GM12801 (cell line): ENCODE results near the gene ZKSCAN4.

ENCODE experiments used
- CTCF ChIP-seq: IDR thresholded peaks from one replicate; pipeline ENCODE4 v1.5.1; 2011; ENCODE audit warnings: control low read depth; ENCODE audit not compliant: insufficient read length; ENCODE audit errors: extremely low read depth

ZKSCAN4 gene

GRCh38 chr6:28245206-28245941 lies 6.7 kb downstream of the ZKSCAN4 start:
- no peak for TF ChIP-seq CTCF

- TF ChIP-seq CTCF: no peak
Observed at GRCh38 chr6:28243946-28244345, 8.1 kb downstream of the ZKSCAN4 start.

GRCh38 chr6:28240471-28240870 lies 11.6 kb downstream of the ZKSCAN4 start:
- no peak for TF ChIP-seq CTCF

- TF ChIP-seq CTCF: no peak
Observed at GRCh38 chr6:28239636-28240035, 12.4 kb downstream of the ZKSCAN4 start.

- no peak for TF ChIP-seq CTCF
Observed at GRCh38 chr6:28235912-28236452, 16.1 kb downstream of the ZKSCAN4 start.

GRCh38 chr6:28232785-28233184 lies 19.3 kb downstream of the ZKSCAN4 start:
- no peak for TF ChIP-seq CTCF

GRCh38 chr6:28226460-28226859 lies 25.6 kb downstream of the ZKSCAN4 start:
- TF ChIP-seq CTCF: no peak
